ENCODE results near the gene PTPRE.

PTPRE gene

DNA sequence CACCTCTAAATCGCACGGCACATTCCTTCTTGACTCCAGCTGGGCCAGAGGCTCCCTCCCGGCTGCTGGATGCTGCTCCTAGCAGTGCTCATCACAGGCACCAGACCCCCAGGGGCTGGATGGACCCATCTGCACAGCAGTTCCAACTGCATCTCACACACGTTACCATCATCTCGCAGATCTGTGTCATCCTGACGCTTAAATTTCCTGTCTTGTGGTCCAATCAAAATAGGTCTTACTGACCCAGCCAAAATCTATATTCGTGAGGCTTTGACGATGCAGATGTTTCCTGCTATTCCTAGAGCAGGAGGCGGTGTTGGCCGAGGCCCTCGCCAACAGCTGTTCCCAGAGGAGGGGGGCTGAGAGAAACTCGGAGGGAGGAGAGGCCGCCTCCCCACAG is 111.3 kb downstream of the PTPRE start:
- TF ChIP-seq EZH2phosphoT487 (IDR thresholded peaks at IDR 0.05; ENCODE audit: low read depth): no peak
- TF ChIP-seq, protein P1, sequence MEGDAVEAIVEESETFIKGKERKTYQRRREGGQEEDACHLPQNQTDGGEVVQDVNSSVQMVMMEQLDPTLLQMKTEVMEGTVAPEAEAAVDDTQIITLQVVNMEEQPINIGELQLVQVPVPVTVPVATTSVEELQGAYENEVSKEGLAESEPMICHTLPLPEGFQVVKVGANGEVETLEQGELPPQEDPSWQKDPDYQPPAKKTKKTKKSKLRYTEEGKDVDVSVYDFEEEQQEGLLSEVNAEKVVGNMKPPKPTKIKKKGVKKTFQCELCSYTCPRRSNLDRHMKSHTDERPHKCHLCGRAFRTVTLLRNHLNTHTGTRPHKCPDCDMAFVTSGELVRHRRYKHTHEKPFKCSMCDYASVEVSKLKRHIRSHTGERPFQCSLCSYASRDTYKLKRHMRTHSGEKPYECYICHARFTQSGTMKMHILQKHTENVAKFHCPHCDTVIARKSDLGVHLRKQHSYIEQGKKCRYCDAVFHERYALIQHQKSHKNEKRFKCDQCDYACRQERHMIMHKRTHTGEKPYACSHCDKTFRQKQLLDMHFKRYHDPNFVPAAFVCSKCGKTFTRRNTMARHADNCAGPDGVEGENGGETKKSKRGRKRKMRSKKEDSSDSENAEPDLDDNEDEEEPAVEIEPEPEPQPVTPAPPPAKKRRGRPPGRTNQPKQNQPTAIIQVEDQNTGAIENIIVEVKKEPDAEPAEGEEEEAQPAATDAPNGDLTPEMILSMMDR (IDR thresholded peaks at IDR 0.05; ENCODE audit: low read depth, low read length): no peak
- Histone ChIP-seq H3K79me2 (ENCODE audit: low read length) (no peaks in the 10 kb centered on the region), H3K4me2 (ENCODE audit: low read length) (no peak overlapping the region), H3K9ac (ENCODE audit: low read length) (no peak overlapping the region), H3K4me1 (ENCODE audit: low read length) (peaks cover 6% of the 10 kb centered on the region; the same call in 1 of the 2 replicates), H3K36me3 (replicated peaks; ENCODE audit: low read depth, low read length) (no peaks in the 10 kb centered on the region), H4K20me1 (ENCODE audit: insufficient read depth, low read length) (no peaks in the 10 kb centered on the region), H3K27me3 (ENCODE audit: low read depth, low read length) (no peaks in the 10 kb centered on the region), H3K27ac (ENCODE audit: low read length) (no peak overlapping the region), H2AFZ (ENCODE audit: low read depth, low read length) (no peak overlapping the region), H3K9me3 (ENCODE audit: insufficient read depth, low read length) (no peaks in the 10 kb centered on the region), H3K4me3 (ENCODE audit: low read length) (no peak overlapping the region)

- TF ChIP-seq, protein P1 (IDR thresholded peaks at IDR 0.05; ENCODE audit: low read depth, low read length): no peak
- TF ChIP-seq EZH2phosphoT487 (IDR thresholded peaks at IDR 0.05; ENCODE audit: low read depth): no peak
Observed at GRCh38 chr10:128018691-128019090, 111.8 kb downstream of the PTPRE start.

GRCh38 chr10:128022261-128023196 is 115.6 kb downstream of the PTPRE start:
- no peaks in the 10 kb centered on the region for H3K9me3 ChIP-seq (ENCODE audit: insufficient read depth, low read length)
- H4K20me1 ChIP-seq (ENCODE audit: insufficient read depth, low read length): no peaks in the 10 kb centered on the region
- no peak overlapping the region for H3K4me3 ChIP-seq (ENCODE audit: low read length)
- H3K36me3 ChIP-seq (replicated peaks; ENCODE audit: low read depth, low read length): no peaks in the 10 kb centered on the region
- no peak overlapping the region for H3K4me2 ChIP-seq (ENCODE audit: low read length)
- no peak overlapping the region for H3K27ac ChIP-seq (ENCODE audit: low read length)
- H3K9ac ChIP-seq (ENCODE audit: low read length): no peak overlapping the region
- H3K27me3 ChIP-seq (ENCODE audit: low read depth, low read length): no peaks in the 10 kb centered on the region
- H2AFZ ChIP-seq (ENCODE audit: low read depth, low read length): no peak overlapping the region
- TF ChIP-seq, protein P1 (IDR thresholded peaks at IDR 0.05; ENCODE audit: low read depth, low read length): no peak
- TF ChIP-seq EZH2phosphoT487 (IDR thresholded peaks at IDR 0.05; ENCODE audit: low read depth): no peak
- H3K79me2 ChIP-seq (ENCODE audit: low read length): no peaks in the 10 kb centered on the region
- H3K4me1 ChIP-seq (ENCODE audit: low read length): no peaks in the 10 kb centered on the region

More at GRCh38 chr10:128018691-128019090, 111.8 kb downstream of the PTPRE start:
- H3K27ac ChIP-seq (ENCODE audit: low read length): no peak overlapping the region
- no peaks in the 10 kb centered on the region for H3K36me3 ChIP-seq (replicated peaks; ENCODE audit: low read depth, low read length)
- H3K4me1 ChIP-seq (ENCODE audit: low read length): peaks cover 2% of the 10 kb centered on the region; the same call in 1 of the 2 replicates
- H4K20me1 ChIP-seq (ENCODE audit: insufficient read depth, low read length): no peaks in the 10 kb centered on the region
- no peak overlapping the region for H2AFZ ChIP-seq (ENCODE audit: low read depth, low read length)
- no peaks in the 10 kb centered on the region for H3K9me3 ChIP-seq (ENCODE audit: insufficient read depth, low read length)
- H3K4me2 ChIP-seq (ENCODE audit: low read length): no peak overlapping the region
- no peak overlapping the region for H3K9ac ChIP-seq (ENCODE audit: low read length)
- H3K27me3 ChIP-seq (ENCODE audit: low read depth, low read length): no peaks in the 10 kb centered on the region
- H3K79me2 ChIP-seq (ENCODE audit: low read length): no peaks in the 10 kb centered on the region
- H3K4me3 ChIP-seq (ENCODE audit: low read length): no peak overlapping the region

DNA sequence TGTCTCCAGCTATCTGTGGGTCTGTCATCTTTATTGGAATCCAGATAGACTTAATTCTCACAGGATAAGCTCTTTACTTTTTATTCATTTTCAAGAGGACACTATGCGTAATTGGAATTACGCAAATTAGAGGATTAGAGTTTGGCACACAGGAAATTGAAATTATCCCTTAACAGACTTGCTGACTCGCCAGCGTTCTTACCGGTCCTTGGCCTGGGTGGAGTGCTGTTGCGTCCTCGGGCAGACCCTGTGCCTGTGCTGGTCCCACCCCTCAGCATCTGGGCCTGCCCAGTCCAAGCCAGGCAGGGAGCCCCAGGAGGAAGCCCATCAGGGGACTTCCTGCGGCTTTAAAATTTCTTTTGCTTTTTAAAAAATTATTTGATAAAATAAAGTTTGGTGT is 117.5 kb downstream of the PTPRE start:
- H3K4me3 ChIP-seq (ENCODE audit: low read length): no peak overlapping the region
- H3K27ac ChIP-seq (ENCODE audit: low read length): no peak overlapping the region
- H2AFZ ChIP-seq (ENCODE audit: low read depth, low read length): no peak overlapping the region
- no peaks in the 10 kb centered on the region for H3K79me2 ChIP-seq (ENCODE audit: low read length)
- H3K27me3 ChIP-seq (ENCODE audit: low read depth, low read length): no peaks in the 10 kb centered on the region
- no peaks in the 10 kb centered on the region for H4K20me1 ChIP-seq (ENCODE audit: insufficient read depth, low read length)
- no peak overlapping the region for H3K4me2 ChIP-seq (ENCODE audit: low read length)
- H3K4me1 ChIP-seq (ENCODE audit: low read length): no peaks in the 10 kb centered on the region
- no peak for TF ChIP-seq EZH2phosphoT487 (IDR thresholded peaks at IDR 0.05; ENCODE audit: low read depth)
- TF ChIP-seq, protein P1 (IDR thresholded peaks at IDR 0.05; ENCODE audit: low read depth, low read length): no peak
- H3K9ac ChIP-seq (ENCODE audit: low read length): no peak overlapping the region
- H3K9me3 ChIP-seq (ENCODE audit: insufficient read depth, low read length): no peaks in the 10 kb centered on the region
- H3K36me3 ChIP-seq (replicated peaks; ENCODE audit: low read depth, low read length): no peaks in the 10 kb centered on the region
